ENCODE measurements around the gene ANKRD66. TPM values are rescaled to one million over a fixed set of nuclear protein-coding genes. Genes with fewer than 3 reads are reported as not detected.

The ANKRD66 gene
- total RNA-seq, 1 donor from 2014 or later, result not detected

DNA sequence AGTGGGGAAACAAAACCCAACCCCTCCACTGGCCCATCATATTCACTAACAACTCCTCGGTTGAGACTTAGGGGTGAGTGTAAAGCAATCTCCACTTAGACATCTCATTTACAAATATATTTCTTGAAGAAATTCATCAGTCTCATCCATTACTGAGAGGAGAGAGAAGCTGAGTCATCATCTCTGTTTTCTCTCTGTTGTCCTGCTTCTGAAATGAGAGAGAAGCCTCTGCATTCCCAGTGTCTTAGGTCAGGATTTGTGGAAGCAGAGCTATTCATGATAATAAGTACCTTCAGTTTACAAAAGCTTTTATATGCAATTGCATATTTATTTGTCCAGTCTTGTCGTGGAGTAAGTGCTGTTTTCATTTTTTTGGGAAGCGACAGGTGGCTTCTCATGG is 47.3 kb downstream of the ANKRD66 start:
- DNase-seq (ENCODE audit: low read depth), result no peak
- Histone ChIP-seq H3K27me3 (ENCODE audit: control insufficient read depth, insufficient read depth, low read length) (no peaks in the 10 kb centered on the region), H3K4me3 (ENCODE audit: low read depth, low read length) (no peak overlapping the region), H3K36me3 (ENCODE audit: control insufficient read depth, insufficient read depth, low read length) (no peaks in the 10 kb centered on the region)
- no peak for TF ChIP-seq CTCF (IDR thresholded peaks at IDR 0.05; ENCODE audit: insufficient read depth, low read length, poor library complexity, severe bottlenecking)

GRCh38 chr6:46795816-46796215 is 49.1 kb downstream of the ANKRD66 start:
- no peaks in the 10 kb centered on the region for H3K36me3 ChIP-seq (ENCODE audit: control insufficient read depth, insufficient read depth, low read length)
- DNase-seq (ENCODE audit: low read depth), result no peak
- H3K27me3 ChIP-seq (ENCODE audit: control insufficient read depth, insufficient read depth, low read length), result no peaks in the 10 kb centered on the region
- TF ChIP-seq CTCF (IDR thresholded peaks at IDR 0.05; ENCODE audit: insufficient read depth, low read length, poor library complexity, severe bottlenecking), result no peak
- H3K4me3 ChIP-seq (ENCODE audit: low read depth, low read length), result no peak overlapping the region

- no peak for DNase-seq (ENCODE audit: low read depth)
- H3K4me3 ChIP-seq (ENCODE audit: low read depth, low read length), result no peak overlapping the region
- H3K36me3 ChIP-seq (ENCODE audit: control insufficient read depth, insufficient read depth, low read length), result no peaks in the 10 kb centered on the region
- TF ChIP-seq CTCF (IDR thresholded peaks at IDR 0.05; ENCODE audit: insufficient read depth, low read length, poor library complexity, severe bottlenecking), result no peak
- H3K27me3 ChIP-seq (ENCODE audit: control insufficient read depth, insufficient read depth, low read length), result no peaks in the 10 kb centered on the region
Observed at GRCh38 chr6:46796848-46797580, 50.3 kb downstream of the ANKRD66 start.

DNA sequence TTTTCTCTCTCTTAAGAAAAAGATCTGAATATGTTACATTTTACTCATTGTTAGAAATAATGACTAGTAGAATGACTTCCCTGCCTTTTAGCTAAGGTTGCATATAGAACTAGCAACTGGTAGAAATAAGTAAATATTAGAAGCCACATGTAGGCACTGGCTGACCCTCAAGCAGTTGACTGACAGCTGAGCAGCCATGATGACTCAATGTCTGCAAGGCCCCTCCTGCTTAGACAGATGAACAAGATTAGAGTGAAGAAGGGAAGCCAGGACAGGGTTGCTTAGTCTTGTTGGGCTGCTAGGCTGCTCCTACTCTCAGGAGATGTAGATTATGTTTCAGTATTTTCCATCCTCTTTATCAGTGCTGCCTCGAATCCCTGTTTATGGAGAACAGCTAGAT is 52.9 kb downstream of the ANKRD66 start:
- no peaks in the 10 kb centered on the region for H3K27me3 ChIP-seq (ENCODE audit: control insufficient read depth, insufficient read depth, low read length)
- no peak overlapping the region for H3K4me3 ChIP-seq (ENCODE audit: low read depth, low read length)
- DNase-seq (ENCODE audit: low read depth), result no peak

GRCh38 chr6:46808806-46809205 is 62.1 kb downstream of the ANKRD66 start:
- Histone ChIP-seq H3K4me3 (ENCODE audit: low read depth, low read length) (no peak overlapping the region), H3K27me3 (ENCODE audit: control insufficient read depth, insufficient read depth, low read length) (no peaks in the 10 kb centered on the region), H3K36me3 (ENCODE audit: control insufficient read depth, insufficient read depth, low read length) (no peaks in the 10 kb centered on the region)
- DNase-seq (ENCODE audit: low read depth), result no peak
- no peak for TF ChIP-seq CTCF (IDR thresholded peaks at IDR 0.05; ENCODE audit: insufficient read depth, low read length, poor library complexity, severe bottlenecking)

More for the DNA sequence above, 52.9 kb downstream of the ANKRD66 start:
- TF ChIP-seq CTCF (IDR thresholded peaks at IDR 0.05; ENCODE audit: insufficient read depth, low read length, poor library complexity, severe bottlenecking), result no peak
- H3K36me3 ChIP-seq (ENCODE audit: control insufficient read depth, insufficient read depth, low read length), result no peaks in the 10 kb centered on the region

Other genes starting within 250 kb of the ANKRD66 start
- 0.14 and 0.29 TPM in 2 replicates for gene CYP39A1, start 94.1 kb upstream of the ANKRD66 start, total RNA-seq
- gene SLC25A27, start 94.0 kb upstream of the ANKRD66 start, total RNA-seq, result 0.68 and 6.9 TPM in 2 replicates
- gene TDRD6, start 59.0 kb upstream of the ANKRD66 start, total RNA-seq, result 0.08 TPM in 1 of 2 replicates, not detected in the other
- gene PLA2G7, start 11.6 kb upstream of the ANKRD66 start, total RNA-seq, result 1.1 and 1.7 TPM in 2 replicates
- not detected in 2 replicates for gene MEP1A, start 46.5 kb downstream of the ANKRD66 start, total RNA-seq
- 0.13 and 0.48 TPM in 2 replicates for gene ADGRF5, start 175.0 kb downstream of the ANKRD66 start, total RNA-seq

All from kidney epithelial cell (primary cell).